ENCODE results near the gene FHIT.

- no peak for TF ChIP-seq CTCF (IDR thresholded peaks at IDR 0.05)
- no peak for TF ChIP-seq EZH2 (IDR thresholded peaks at IDR 0.05)
These were observed 1177.3 kb downstream of the FHIT start for GRCh38 chr3:60073942-60074341.

Measured in neural progenitor cell (in vitro differentiated cells).